ENCODE data around the gene METTL14. TPM values are rescaled to one million over a fixed set of nuclear protein-coding genes. Genes with fewer than 3 reads are reported as not detected.

Gene METTL14
- total RNA-seq, 1 experiment from 2014 or later = 53.8 TPM

- no peak for TF ChIP-seq FOSL1 (IDR thresholded peaks at IDR 0.05; ENCODE audit: low read depth)
- peak; percentile 71 for TF ChIP-seq YY1 (IDR thresholded peaks at IDR 0.05; ENCODE audit: extremely low read depth, insufficient replicate concordance, low read depth, low read length)
Observed at GRCh38 chr4:118683513-118683912, 1.7 kb upstream of the METTL14 start (continued).

- Histone ChIP-seq H3K79me2 (ENCODE audit: insufficient read depth, low read length) (0 out of 2 replicates have a peak, but pooled peaks cover 6% of the 10 kb centered on the region), H4K20me1 (ENCODE audit: insufficient read depth) (no peaks in the 10 kb centered on the region), H3K27ac (ENCODE audit: low read depth, low read length) (no peak overlapping the region), H3K4me1 (ENCODE audit: control insufficient read depth in 1 of 2, insufficient read depth in 2 of 2, low read length in 2 of 2) (no peaks in the 10 kb centered on the region), H3K4me2 (ENCODE audit: low read length) (no peak overlapping the region), H2AFZ (ENCODE audit: low read depth, low read length, poor library complexity, severe bottlenecking) (no peak overlapping the region), H3K36me3 (ENCODE audit: control insufficient read depth in 1 of 2, insufficient read depth in 2 of 2, low read length in 2 of 2) (peaks cover 28 to 42% of the 10 kb centered on the region in 2 experiments), H3K9me3 (ENCODE audit: control insufficient read depth in 1 of 2, insufficient read depth in 1 of 2, low read depth in 1 of 2, low read length in 2 of 2) (no peaks in the 10 kb centered on the region), H3K9ac (ENCODE audit: low read length) (no peak overlapping the region), H3K9me2 (ENCODE audit: insufficient read depth) (no peaks in the 10 kb centered on the region), H3K27me3 (ENCODE audit: insufficient read depth, low read length) (no peaks in the 10 kb centered on the region), H3K4me3 (replicated peaks in 1 of 2; ENCODE audit: low read depth in 1 of 2, low read length in 2 of 2) (no peak overlapping the region)
- DNase-seq (ENCODE audit: low read depth, low spot score) = no peak
- POLR2A ChIA-PET = no interaction called here
- CTCF ChIA-PET = no interaction called here
- intact Hi-C loops (cut with micrococcal nuclease) = no loop called here
- ATAC-seq = no peak
- no TSS peak for BruUV-seq (replicated peaks)
- RAD21 ChIA-PET (ENCODE audit: low non-redundant PET in 1 of 2, low total read pairs in 2 of 2, uncharacterized antibody in 2 of 2, unreplicated experiment in 2 of 2) = no interaction called here
- no peak for TF ChIP-seq YY1 (IDR thresholded peaks at IDR 0.05; ENCODE audit: extremely low read depth, insufficient replicate concordance, low read depth, low read length)
- no peak for TF ChIP-seq ZNF274 (IDR thresholded peaks at IDR 0.05; ENCODE audit: low read depth, low read length)
- TF ChIP-seq EZH2phosphoT487 (IDR thresholded peaks at IDR 0.05; ENCODE audit: borderline replicate concordance) = no peak
- no peak for TF ChIP-seq RAD21 (IDR thresholded peaks at IDR 0.05; ENCODE audit: low read depth)
- TF ChIP-seq EGR1 (IDR thresholded peaks at IDR 0.05; ENCODE audit: low read depth) = no peak
- TF ChIP-seq ZFX (IDR thresholded peaks at IDR 0.05) = no peak
- no peak for TF ChIP-seq JUND (IDR thresholded peaks at IDR 0.05)
- no peak for TF ChIP-seq ZBTB33 (IDR thresholded peaks at IDR 0.05; ENCODE audit: extremely low read depth, insufficient replicate concordance, low read length)
- no peak for TF ChIP-seq TCF7L2 (IDR thresholded peaks at IDR 0.05; ENCODE audit: borderline replicate concordance, extremely low read depth, insufficient read depth, insufficient read length)
- TF ChIP-seq CEBPB (IDR thresholded peaks at IDR 0.05; ENCODE audit: low read depth) = no peak
- no peak for TF ChIP-seq REST (IDR thresholded peaks at IDR 0.05; ENCODE audit: low read depth)
Observed at GRCh38 chr4:118703118-118703517, 17.9 kb downstream of the METTL14 start.

Measured in HCT116 (cell line).